Fibroblast of lung (primary cell): ENCODE measurements around the gene SLC35F3.

Source experiments
- CTCF ChIP-seq, 2 donors: IDR thresholded peaks in 1 of 2; conservative IDR thresholded peaks in 1 of 2; 1 replicate in 1 of 2; 2 replicates in 1 of 2; pipeline ENCODE4 v1.5.1; 2011 to 2012; ENCODE audit warnings: low read length in 2 of 2, control low read depth in 1 of 2, inconsistent platforms in 1 of 2, low read depth in 1 of 2, mild to moderate bottlenecking in 1 of 2
- EZH2 ChIP-seq: IDR thresholded peaks from 2 replicates; pipeline ENCODE4 v1.5.1; 2012; ENCODE audit warnings: low read length, control low read depth, mild to moderate bottlenecking; ENCODE audit errors: missing control alignments

- TF ChIP-seq CTCF (conservative IDR thresholded peaks at IDR 0.05 in 1 of 2, IDR thresholded peaks at IDR 0.05 in 1 of 2; ENCODE audit: low read depth in 1 of 2, low read length in 2 of 2) (no peak), EZH2 (no peak)
Measured at GRCh38 chr1:234093107-234093506, 188.6 kb downstream of the SLC35F3 start.
